ENCODE data around the gene ATRX. TPM values are rescaled to one million over a fixed set of nuclear protein-coding genes. Genes with fewer than 3 reads are reported as not detected.

The ATRX gene
- total and polyA plus RNA-seq, 2 experiments from 2014 or later: 41.4 to 72.1 TPM

- H3K4me2 ChIP-seq: no peak overlapping the region
- H3K36me3 ChIP-seq (replicated peaks; ENCODE audit: insufficient read depth, low read depth): no peaks in the 10 kb centered on the region
- H3K27ac ChIP-seq: no peak overlapping the region
- H3K9me2 ChIP-seq (replicated peaks; ENCODE audit: insufficient read depth): no peaks in the 10 kb centered on the region
- 70% methylated on average over 3 of the region's 3 CpGs for WGBS (ENCODE audit: low lambda C conversion rate, missing lambda C conversion rate)
- H2AFZ ChIP-seq: no peak overlapping the region
- H3K27me3 ChIP-seq: no peaks in the 10 kb centered on the region
- no peaks in the 10 kb centered on the region for H3K9me3 ChIP-seq (ENCODE audit: low read depth)
- H3K4me3 ChIP-seq: no peak overlapping the region
- no peaks in the 10 kb centered on the region for H3K4me1 ChIP-seq (ENCODE audit: insufficient read depth)
- no peak for TF ChIP-seq EZH2 (IDR thresholded peaks at IDR 0.05; ENCODE audit: borderline replicate concordance)
- no peak for TF ChIP-seq EZH2phosphoT487 (IDR thresholded peaks at IDR 0.05; ENCODE audit: low read depth, severe bottlenecking, unreplicated experiment)
- TF ChIP-seq CTCF (IDR thresholded peaks at IDR 0.05; ENCODE audit: poor library complexity): no peak
- H4K20me1 ChIP-seq (ENCODE audit: insufficient read depth, poor library complexity, severe bottlenecking): no peaks in the 10 kb centered on the region
- DNase-seq (ENCODE audit: low spot score): no peak
- peaks cover 3% of the 10 kb centered on the region for H3K79me2 ChIP-seq
These were observed 110.0 kb downstream of the ATRX start for GRCh38 chrX:77675986-77676385.

GRCh38 chrX:77668391-77669237 is 117.4 kb downstream of the ATRX start:
- Histone ChIP-seq H3K79me2 (no peaks in the 10 kb centered on the region), H3K9me3 (ENCODE audit: low read depth) (no peaks in the 10 kb centered on the region), H3K4me3 (no peak overlapping the region), H2AFZ (no peak overlapping the region), H3K27me3 (no peaks in the 10 kb centered on the region), H3K27ac (no peak overlapping the region), H3K4me2 (no peak overlapping the region), H4K20me1 (ENCODE audit: insufficient read depth, poor library complexity, severe bottlenecking) (no peaks in the 10 kb centered on the region), H3K4me1 (ENCODE audit: insufficient read depth) (no peaks in the 10 kb centered on the region), H3K36me3 (replicated peaks; ENCODE audit: insufficient read depth, low read depth) (no peaks in the 10 kb centered on the region), H3K9me2 (replicated peaks; ENCODE audit: insufficient read depth) (no peaks in the 10 kb centered on the region)
- TF ChIP-seq EZH2phosphoT487 (IDR thresholded peaks at IDR 0.05; ENCODE audit: low read depth, severe bottlenecking, unreplicated experiment): no peak
- no peak for TF ChIP-seq EZH2 (IDR thresholded peaks at IDR 0.05; ENCODE audit: borderline replicate concordance)
- TF ChIP-seq CTCF (IDR thresholded peaks at IDR 0.05; ENCODE audit: poor library complexity): no peak
- WGBS (ENCODE audit: low lambda C conversion rate, missing lambda C conversion rate): 81% methylated on average over 10 of the region's 10 CpGs
- no peak for DNase-seq (ENCODE audit: low spot score)

GRCh38 chrX:77658886-77659285 is 127.1 kb downstream of the ATRX start:
- H3K27ac ChIP-seq: no peak overlapping the region
- DNase-seq (ENCODE audit: low spot score): no peak
- H3K79me2 ChIP-seq: no peaks in the 10 kb centered on the region
- H3K4me1 ChIP-seq (ENCODE audit: insufficient read depth): no peaks in the 10 kb centered on the region
- TF ChIP-seq CTCF (IDR thresholded peaks at IDR 0.05; ENCODE audit: poor library complexity): no peak
- no peaks in the 10 kb centered on the region for H3K9me3 ChIP-seq (ENCODE audit: low read depth)
- H2AFZ ChIP-seq: no peak overlapping the region
- H3K27me3 ChIP-seq: no peaks in the 10 kb centered on the region
- H4K20me1 ChIP-seq (ENCODE audit: insufficient read depth, poor library complexity, severe bottlenecking): peaks cover 3% of the 10 kb centered on the region
- WGBS (ENCODE audit: low lambda C conversion rate, missing lambda C conversion rate): 70% methylated on average over 3 of the region's 3 CpGs
- no peak overlapping the region for H3K4me2 ChIP-seq
- H3K36me3 ChIP-seq (replicated peaks; ENCODE audit: insufficient read depth, low read depth): no peaks in the 10 kb centered on the region
- H3K4me3 ChIP-seq: no peak overlapping the region
- no peaks in the 10 kb centered on the region for H3K9me2 ChIP-seq (replicated peaks; ENCODE audit: insufficient read depth)

Measured in hepatocyte (in vitro differentiated cells).